ENCODE results near the gene SF3B4.

The SF3B4 gene

GRCh38 chr1:149932474-149932873 is 4.9 kb upstream of the SF3B4 start:
- H3K36me3 ChIP-seq (ENCODE audit: control insufficient read depth, insufficient read depth, low read length), result no peaks in the 10 kb centered on the region
- DNase-seq (ENCODE audit: extremely low read depth, insufficient read length), result no peak
- H3K4me3 ChIP-seq (replicated peaks; ENCODE audit: low read depth, low read length), result no peak overlapping the region
- no peak for TF ChIP-seq CTCF (IDR thresholded peaks at IDR 0.05; ENCODE audit: insufficient read depth, low read length, poor library complexity, severe bottlenecking)
- H3K27me3 ChIP-seq (replicated peaks; ENCODE audit: control insufficient read depth, insufficient read depth, low read length), result no peaks in the 10 kb centered on the region

DNA sequence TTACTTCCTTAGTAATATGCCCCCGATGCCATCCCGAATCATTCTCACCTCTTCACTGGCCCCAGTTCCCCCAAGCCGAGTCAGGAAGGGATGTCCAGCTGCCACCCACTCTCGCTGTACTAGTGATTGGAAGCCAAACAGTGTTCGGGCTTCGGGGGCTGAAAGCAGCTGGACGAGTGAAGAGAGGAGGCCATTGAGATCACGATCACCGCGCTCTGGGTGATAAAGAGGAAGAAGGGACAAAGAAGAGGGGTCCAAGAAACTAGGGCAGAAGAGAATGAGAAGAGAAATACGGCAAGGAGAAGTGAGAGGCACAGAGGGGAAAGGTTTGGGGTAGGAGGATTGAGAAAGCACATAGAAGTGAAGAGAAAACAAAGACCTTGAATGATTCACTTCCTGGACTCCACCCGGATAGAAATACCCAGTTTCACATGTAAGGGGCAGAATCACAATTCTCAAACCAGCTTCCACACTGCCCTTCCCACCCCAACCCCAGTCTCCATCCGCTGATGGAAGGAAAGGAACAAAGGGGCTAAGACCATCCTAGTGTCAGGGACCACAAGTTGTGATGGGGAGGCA is 3.7 kb upstream of the SF3B4 start:
- no peak for DNase-seq (ENCODE audit: extremely low read depth, insufficient read length)

DNA sequence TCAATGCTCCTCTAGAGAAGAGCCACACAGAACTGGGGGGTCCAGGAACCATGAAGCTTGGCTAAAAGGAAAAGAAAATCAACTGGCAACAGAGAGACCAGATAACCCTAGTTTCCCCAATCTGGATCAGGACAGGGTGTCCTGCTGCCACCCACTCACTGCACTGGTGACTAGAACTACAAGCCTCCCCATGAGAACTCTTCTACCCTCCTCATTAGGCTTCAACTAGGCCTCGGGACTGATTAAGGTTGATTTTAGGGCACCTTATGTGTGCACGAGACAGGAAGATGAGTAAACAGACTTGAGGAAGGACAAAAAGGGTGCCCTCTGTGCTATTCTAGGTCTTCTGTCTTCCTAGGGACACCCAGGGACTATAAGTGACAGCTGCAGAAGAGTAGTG is 2.3 kb upstream of the SF3B4 start:
- Histone ChIP-seq H3K27me3 (replicated peaks; ENCODE audit: control insufficient read depth, insufficient read depth, low read length) (no peaks in the 10 kb centered on the region), H3K36me3 (ENCODE audit: control insufficient read depth, insufficient read depth, low read length) (peaks cover 9% of the 10 kb centered on the region), H3K4me3 (replicated peaks; ENCODE audit: low read depth, low read length) (no peak overlapping the region)
- TF ChIP-seq CTCF (IDR thresholded peaks at IDR 0.05; ENCODE audit: insufficient read depth, low read length, poor library complexity, severe bottlenecking), result no peak
- DNase-seq (ENCODE audit: extremely low read depth, insufficient read length), result no peak

More for the DNA sequence above, 3.7 kb upstream of the SF3B4 start:
- Histone ChIP-seq H3K27me3 (replicated peaks; ENCODE audit: control insufficient read depth, insufficient read depth, low read length) (no peaks in the 10 kb centered on the region), H3K4me3 (replicated peaks; ENCODE audit: low read depth, low read length) (no peak overlapping the region), H3K36me3 (ENCODE audit: control insufficient read depth, insufficient read depth, low read length) (peaks cover 2% of the 10 kb centered on the region; the same call in 1 of the 2 replicates)
- TF ChIP-seq CTCF (IDR thresholded peaks at IDR 0.05; ENCODE audit: insufficient read depth, low read length, poor library complexity, severe bottlenecking), result no peak

DNA sequence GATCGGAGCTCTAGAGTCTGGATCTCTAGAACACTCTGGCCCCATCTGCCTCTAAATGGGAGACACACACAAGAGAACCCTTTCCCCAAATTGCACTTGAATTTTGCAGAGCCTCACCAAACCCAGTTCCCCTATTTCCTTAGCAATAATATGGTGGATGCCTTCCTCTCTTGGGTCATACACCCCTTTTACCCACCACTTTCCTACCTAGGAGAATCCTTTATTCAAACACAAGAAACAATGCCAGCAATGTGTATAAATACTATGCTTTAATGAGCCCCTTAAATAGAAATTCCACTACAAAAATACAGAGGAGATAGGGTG is 760 bp upstream of the SF3B4 start:
- Histone ChIP-seq H3K36me3 (ENCODE audit: control insufficient read depth, insufficient read depth, low read length) (peaks cover 20% of the 10 kb centered on the region), H3K27me3 (replicated peaks; ENCODE audit: control insufficient read depth, insufficient read depth, low read length) (no peaks in the 10 kb centered on the region), H3K4me3 (replicated peaks; ENCODE audit: low read depth, low read length) (peak overlapping the region; percentile 95)
- TF ChIP-seq CTCF (IDR thresholded peaks at IDR 0.05; ENCODE audit: insufficient read depth, low read length, poor library complexity, severe bottlenecking), result no peak
- DNase-seq (ENCODE audit: extremely low read depth, insufficient read length), result no peak

DNA sequence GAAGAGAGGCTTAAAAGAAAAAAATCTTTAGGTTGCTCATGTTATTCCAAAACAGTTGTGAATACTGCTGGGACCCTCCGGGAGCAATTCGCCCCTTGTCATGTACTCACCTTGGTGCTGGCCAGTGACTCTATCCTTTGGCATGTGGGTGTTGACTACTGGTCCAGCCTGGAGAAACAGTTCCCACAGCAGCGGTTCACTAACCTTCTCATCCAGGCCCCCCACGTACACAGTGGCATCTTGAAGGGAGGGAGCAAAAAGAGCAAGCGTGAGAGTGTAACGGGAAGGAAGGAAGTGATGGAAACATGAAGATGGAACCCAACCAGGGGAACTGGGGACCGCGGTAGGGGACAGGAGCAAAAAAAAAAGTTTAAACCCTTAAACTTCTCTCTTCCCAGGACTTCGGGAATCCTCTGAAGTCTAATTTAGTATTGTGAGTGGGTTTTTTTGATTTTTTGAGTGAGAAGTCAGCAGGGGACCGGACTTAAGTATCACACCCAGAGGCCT is 494 bp downstream of the SF3B4 start:
- TF ChIP-seq CTCF (IDR thresholded peaks at IDR 0.05; ENCODE audit: insufficient read depth, low read length, poor library complexity, severe bottlenecking), result no peak
- Histone ChIP-seq H3K4me3 (replicated peaks; ENCODE audit: low read depth, low read length) (peak overlapping the region; percentile 95), H3K27me3 (replicated peaks; ENCODE audit: control insufficient read depth, insufficient read depth, low read length) (no peaks in the 10 kb centered on the region), H3K36me3 (ENCODE audit: control insufficient read depth, insufficient read depth, low read length) (peaks cover 21% of the 10 kb centered on the region)
- no peak for DNase-seq (ENCODE audit: extremely low read depth, insufficient read length)

GRCh38 chr1:149926296-149926695 is 1.3 kb downstream of the SF3B4 start:
- Histone ChIP-seq H3K36me3 (ENCODE audit: control insufficient read depth, insufficient read depth, low read length) (peaks cover 21% of the 10 kb centered on the region), H3K27me3 (replicated peaks; ENCODE audit: control insufficient read depth, insufficient read depth, low read length) (no peaks in the 10 kb centered on the region), H3K4me3 (replicated peaks; ENCODE audit: low read depth, low read length) (peak overlapping the region; percentile 95)
- no peak for DNase-seq (ENCODE audit: extremely low read depth, insufficient read length)
- TF ChIP-seq CTCF (IDR thresholded peaks at IDR 0.05; ENCODE audit: insufficient read depth, low read length, poor library complexity, severe bottlenecking), result no peak

All from GM06990 (cell line).